GM10847 (cell line): Measurements from ENCODE around the gene FER.

Experiments
- POLR2A ChIP-seq: IDR thresholded peaks from 2 replicates; pipeline ENCODE4 v1.6.1; 2011; ENCODE audit not compliant: insufficient read length; ENCODE audit errors: extremely low read depth

The FER gene

DNA sequence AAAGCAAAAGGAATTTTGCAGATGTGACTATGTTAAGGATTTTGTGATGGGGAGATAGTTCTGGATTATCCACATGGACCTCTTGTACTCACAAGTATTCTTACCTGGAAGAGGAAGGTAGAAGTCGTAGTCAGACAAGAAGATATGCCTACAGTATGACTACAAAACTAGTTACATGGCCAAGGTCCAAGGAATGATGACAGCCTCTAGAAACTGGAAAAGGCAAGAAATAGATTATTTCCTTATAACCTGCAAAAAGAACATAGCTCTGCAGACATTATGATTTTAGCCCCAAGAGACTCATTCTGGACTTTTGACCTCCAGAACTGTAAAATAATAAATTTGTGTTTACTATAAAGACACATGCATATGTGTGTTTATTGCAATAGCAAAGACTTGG, 226.9 kb downstream of the FER start:
- TF ChIP-seq POLR2A, result no peak

- TF ChIP-seq POLR2A, result no peak
These were observed 228.0 kb downstream of the FER start for GRCh38 chr5:108975697-108976096.

GRCh38 chr5:108983461-108984092, 235.9 kb downstream of the FER start:
- no peak for TF ChIP-seq POLR2A

DNA sequence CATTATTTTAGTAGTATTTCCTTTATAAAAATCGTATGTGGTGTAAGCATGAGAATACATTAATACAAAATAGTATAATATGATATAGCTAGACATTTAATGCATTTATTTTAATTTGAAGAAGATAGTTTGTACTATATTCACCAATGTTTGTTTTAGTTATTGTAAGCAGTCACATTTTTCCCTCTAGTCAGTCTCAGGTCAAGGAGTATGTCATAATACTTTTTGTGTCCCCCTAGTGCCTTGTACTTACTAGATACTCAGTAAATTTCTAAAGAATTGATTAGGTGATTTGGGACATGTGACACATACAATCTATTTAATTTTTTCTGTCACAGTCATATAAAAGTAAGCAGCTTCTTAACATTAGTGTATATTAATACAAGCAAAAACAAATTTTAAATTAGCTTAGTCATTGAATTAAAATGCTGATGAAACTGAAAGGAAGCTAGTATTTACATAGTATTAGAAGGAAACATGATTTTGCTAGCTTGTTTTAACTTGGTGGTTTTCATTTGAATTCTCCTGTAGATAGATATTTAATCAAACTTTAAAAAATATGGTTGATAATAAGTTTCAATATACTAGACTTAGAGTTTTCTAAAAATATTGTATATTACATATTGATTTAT, 242.2 kb downstream of the FER start:
- TF ChIP-seq POLR2A, result no peak

GRCh38 chr5:108997720-108998119, 250.0 kb downstream of the FER start:
- TF ChIP-seq POLR2A, result no peak

- TF ChIP-seq POLR2A, result no peak
These were observed 250.5 kb downstream of the FER start for GRCh38 chr5:108998216-108998615.

- TF ChIP-seq POLR2A, result no peak
These were observed 256.2 kb downstream of the FER start for GRCh38 chr5:109003928-109004327.

GRCh38 chr5:109005297-109006009, 257.8 kb downstream of the FER start:
- TF ChIP-seq POLR2A, result no peak

DNA sequence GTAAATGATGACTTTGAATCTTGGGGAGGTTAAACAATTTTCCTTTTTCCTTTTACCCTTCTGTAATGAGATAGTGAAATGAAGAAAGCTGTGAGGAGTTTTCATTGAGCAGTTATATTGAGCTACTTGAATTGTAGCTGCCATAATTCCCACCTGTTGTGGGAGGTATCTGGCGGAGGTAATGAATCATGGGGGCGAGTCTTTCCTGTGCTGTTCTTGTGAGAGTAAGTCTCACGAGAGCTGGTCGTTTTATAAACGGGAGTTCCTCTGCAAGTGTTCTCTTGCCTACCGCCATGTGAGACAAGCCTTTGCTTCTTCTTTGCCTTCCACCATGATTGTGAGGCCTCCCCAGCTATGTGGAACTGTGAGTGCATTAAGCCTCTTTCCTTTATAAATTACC, 258.4 kb downstream of the FER start:
- no peak for TF ChIP-seq POLR2A

- TF ChIP-seq POLR2A, result no peak
These were observed 268.6 kb downstream of the FER start for GRCh38 chr5:109016300-109016699.

GRCh38 chr5:109022056-109022455, 274.4 kb downstream of the FER start:
- TF ChIP-seq POLR2A, result no peak

GRCh38 chr5:109027983-109028607, 280.4 kb downstream of the FER start:
- TF ChIP-seq POLR2A, result no peak

GRCh38 chr5:109028608-109029299, 281.1 kb downstream of the FER start:
- no peak for TF ChIP-seq POLR2A

DNA sequence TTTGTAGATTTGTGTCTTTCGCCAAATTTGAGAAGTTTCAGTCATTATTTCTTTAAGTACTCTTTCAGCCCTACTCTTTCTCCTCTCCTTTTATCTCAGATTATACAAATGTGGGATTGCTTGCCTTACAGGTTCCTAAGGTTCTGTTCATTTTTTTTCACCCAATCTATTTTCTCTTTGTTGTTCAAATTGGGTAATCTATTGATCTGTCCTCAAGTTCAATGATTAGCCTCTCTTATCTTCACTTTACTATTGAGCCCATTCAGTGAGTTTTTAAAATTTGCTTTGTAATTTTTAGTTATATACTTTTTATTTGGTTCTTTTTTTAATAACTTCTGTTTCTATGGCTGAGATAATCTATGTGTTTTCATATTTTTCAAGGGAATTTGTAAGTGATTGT, 282.1 kb downstream of the FER start:
- no peak for TF ChIP-seq POLR2A

- TF ChIP-seq POLR2A, result no peak
These were observed 282.9 kb downstream of the FER start for GRCh38 chr5:109030360-109031143.
